Right ventricle myocardium superior (tissue), 1 donor: Measurements from ENCODE around the gene TPST1. TPM values are rescaled to one million over a fixed set of nuclear protein-coding genes. Genes with fewer than 3 reads are reported as not detected.
"Not testable (repeated sequence)": the region's sequence is repeated elsewhere in the genome, so short reads cannot be mapped to it uniquely, and the experiment has no call there.

Experiments used
- ATAC-seq: fragments of 200-7000 bp; cut with Tn5 transposase; one replicate; pipeline ENCODE4 v1.9.1; 2020; ENCODE audit warnings: mild to moderate bottlenecking; ENCODE audit not compliant: poor library complexity
- DNase-seq: peaks from one replicate; pipeline ENCODE4 v3.0.0-alpha.2; 2020
- intact Hi-C: fragments of 100-400 bp; cut with DNase I; formaldehyde crosslinking; loops from one replicate; pipeline ENCODE4 v1.11.2; 2022
- total RNA-seq: library from RNA; stranded (reverse); fragmentation: NEBNext Ultra II Directional; extraction: Animal tissue kit (Norgen Biotek cat#: 25700); gene quantifications from one replicate; pipeline ENCODE4 v1.2.1, GENCODE V29; 2021
- donor health status: DM: no; HTN: yes; CAD: no; lungs with severe emphysema.

The TPST1 gene
- total RNA-seq, 1 donor from 2014 or later, result 5.1 TPM

- ATAC-seq, intact Hi-C loops: not testable (repeated sequence)
Measured at GRCh38 chr7:66231326-66232216, 26.4 kb downstream of the TPST1 start.

DNA sequence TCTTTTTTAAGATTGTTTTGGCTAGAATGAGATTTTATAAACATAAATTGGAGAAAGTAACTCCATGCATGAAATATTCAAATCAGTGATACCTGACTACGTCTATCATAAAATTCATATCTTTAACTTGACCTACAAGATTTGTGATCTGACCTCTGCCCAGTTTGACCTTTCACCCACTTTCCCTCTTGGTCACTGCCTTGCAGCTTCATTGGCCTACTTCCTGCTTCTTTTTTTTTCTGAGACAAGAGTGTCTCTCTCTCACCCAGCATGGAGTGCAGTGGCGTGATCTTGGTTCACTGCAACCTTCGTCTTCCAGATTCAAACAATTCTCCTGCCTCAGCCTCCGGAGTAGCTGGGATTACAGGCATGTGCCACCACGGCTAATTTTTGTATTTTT is 28.5 kb downstream of the TPST1 start:
- DNase-seq (no peak), ATAC-seq (no peak)
- intact Hi-C loops, result no loop called here

More at GRCh38 chr7:66231326-66232216, 26.4 kb downstream of the TPST1 start:
- not testable (repeated sequence) for DNase-seq

- ATAC-seq, result no peak
- intact Hi-C loops, result no loop called here
- no peak for DNase-seq
Measured at GRCh38 chr7:66236713-66237303, 31.7 kb downstream of the TPST1 start.

GRCh38 chr7:66237906-66238772 is 33.0 kb downstream of the TPST1 start:
- intact Hi-C loops, result no loop called here
- DNase-seq (no peak), ATAC-seq (no peak)

DNA sequence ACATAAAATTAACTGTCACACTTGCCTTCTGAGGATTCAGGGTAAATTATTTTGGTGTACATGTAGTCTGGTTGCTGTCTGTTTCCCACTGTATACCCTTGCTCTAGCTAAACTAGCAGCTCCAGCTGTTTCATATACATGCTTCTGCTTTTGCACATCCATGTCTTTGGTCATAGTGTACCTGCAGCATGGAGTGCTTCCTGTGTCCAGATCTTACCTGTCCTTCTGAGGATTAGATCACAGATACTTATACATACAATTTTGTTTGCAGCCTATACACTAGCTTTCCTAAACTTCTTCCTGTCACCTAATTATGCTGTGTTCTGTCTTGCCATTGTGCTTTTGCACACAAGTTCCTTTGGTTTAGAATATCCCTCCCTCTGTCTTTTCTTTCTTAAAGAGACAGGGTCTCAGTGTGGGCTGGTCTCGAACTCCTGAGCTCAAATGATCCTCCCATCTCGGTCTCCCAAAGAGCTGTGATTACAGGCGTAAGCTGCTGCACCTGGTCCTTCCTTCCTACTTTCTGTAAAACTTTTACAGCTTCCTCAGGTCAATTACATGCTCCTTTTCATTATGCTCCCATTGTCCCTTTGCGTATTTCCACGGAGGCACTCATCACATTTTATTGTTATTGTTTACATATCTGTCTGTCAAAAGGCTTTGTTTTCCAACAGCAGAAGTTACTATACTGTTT is 33.8 kb downstream of the TPST1 start:
- intact Hi-C loops, result no loop called here
- ATAC-seq, result no peak

DNA sequence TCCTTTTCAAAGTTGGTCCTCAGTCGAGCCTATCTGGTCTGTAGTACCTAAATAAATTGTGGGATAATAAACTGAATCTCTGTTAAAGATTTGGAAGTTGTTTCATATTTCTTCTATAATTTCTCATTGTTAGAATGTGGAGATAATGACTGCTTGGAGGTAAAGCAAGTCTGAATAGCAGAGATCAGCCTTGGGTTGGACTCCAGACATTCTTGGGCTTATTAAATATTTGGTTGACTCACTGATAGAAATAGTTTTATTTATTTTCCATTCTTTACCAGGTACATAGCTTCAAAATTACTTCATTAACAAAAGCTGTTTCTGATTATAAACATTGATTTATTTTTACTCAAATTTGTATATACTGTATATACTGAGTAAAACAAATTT is 34.3 kb downstream of the TPST1 start:
- DNase-seq (no peak), ATAC-seq (no peak)
- intact Hi-C loops, result no loop called here

More for the DNA sequence above, 33.8 kb downstream of the TPST1 start:
- no peak for DNase-seq

DNA sequence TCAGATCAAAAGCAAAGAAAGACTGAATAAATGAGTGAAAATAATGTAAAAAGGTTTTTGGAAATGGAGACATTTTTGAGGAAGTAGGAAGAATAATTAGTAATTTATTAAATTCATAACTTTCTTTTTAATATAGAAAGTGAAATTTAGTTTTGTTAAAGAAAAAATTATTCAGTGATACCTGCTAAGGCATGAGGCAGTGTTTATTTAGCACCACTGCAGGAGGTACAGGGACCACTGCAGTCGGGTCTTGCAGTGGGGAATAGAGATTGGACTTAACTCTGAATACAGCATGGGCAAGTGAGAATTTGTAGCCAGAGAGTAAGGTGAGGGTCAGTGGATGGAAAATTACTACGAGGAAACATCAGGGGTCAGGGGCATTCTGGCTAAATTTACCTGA is 39.9 kb downstream of the TPST1 start:
- intact Hi-C loops, result no loop called here

DNA sequence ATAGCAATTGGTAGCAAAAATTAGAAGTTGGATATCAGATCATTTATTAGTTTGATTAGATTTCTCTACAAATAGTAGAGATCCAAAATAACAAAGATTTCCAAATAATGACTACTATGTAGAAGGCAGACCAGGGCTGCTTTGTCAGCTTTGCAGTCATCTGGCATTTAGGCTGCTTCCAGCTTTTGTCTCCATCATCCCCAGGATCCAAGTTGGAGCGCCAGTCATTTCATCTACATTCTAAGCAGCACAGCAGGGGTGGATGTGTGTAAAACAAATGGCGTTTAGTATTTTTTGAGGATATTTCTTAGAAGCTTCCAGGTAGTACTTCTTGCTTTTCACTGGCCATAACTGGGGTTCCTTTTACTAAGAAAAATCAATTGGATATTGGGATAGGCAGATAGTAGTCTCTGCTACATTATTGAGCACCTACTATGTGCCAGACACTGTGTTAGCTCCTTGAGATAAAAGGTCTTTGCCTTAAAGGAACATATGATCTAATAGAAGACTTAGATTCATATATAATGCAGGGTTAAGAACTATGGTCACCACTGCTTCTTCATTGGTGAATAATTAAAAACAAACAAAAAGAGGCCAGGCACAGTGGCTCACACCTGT is 41.5 kb downstream of the TPST1 start:
- ATAC-seq (no peak), DNase-seq (no peak)
- intact Hi-C loops, result no loop called here

More for the DNA sequence above, 39.9 kb downstream of the TPST1 start:
- DNase-seq, result no peak
- no peak for ATAC-seq

- DNase-seq (no peak), ATAC-seq (no peak)
- intact Hi-C loops, result no loop called here
Measured at GRCh38 chr7:66247380-66248078, 42.4 kb downstream of the TPST1 start.

DNA sequence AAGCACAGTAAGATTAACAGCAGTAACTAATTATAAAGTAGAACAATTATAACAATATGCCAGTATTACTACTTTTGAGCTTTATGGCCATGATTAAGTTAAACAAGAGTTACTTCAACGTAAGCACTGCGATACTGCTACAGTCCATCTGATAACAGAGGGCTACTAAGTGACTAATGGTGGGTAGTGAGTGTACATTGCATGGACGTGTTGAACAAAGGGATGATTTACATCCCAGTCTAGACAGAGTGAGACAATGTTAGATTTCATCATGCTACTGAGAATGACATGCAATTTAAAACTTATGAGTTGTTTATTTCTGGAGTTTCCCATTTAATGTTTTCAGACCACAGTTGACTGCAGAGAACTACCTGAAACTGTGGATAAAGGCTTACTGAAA is 45.6 kb downstream of the TPST1 start:
- intact Hi-C loops, result no loop called here
- no peak for DNase-seq
- no peak for ATAC-seq

DNA sequence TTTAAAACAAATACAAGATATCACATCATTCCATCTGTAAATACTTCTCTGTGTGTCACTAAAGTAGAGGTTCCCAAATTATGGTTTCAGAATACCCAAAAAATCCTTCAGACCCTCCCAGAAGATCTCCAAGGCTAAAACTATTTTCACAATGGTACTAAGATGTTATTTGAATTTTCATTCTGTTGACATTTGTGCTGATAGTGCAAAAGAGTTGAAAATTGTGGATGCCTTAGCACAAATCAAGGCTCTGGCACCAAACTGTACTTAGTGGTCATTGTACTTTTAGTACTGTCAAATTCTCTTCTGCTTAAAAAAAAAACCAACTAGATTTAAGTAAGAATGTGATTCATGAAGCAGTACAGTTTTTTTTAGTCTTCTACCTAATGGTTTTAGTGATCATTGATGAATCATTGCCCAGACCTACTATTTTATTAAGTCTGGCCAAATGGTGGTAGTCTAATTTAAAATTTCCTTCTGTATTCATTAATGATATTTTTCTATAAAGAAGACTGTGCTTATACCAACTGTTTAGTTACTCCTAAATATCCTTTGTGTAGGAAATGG is 50.5 kb downstream of the TPST1 start:
- no peak for DNase-seq
- ATAC-seq, result no peak
- intact Hi-C loops, result no loop called here

DNA sequence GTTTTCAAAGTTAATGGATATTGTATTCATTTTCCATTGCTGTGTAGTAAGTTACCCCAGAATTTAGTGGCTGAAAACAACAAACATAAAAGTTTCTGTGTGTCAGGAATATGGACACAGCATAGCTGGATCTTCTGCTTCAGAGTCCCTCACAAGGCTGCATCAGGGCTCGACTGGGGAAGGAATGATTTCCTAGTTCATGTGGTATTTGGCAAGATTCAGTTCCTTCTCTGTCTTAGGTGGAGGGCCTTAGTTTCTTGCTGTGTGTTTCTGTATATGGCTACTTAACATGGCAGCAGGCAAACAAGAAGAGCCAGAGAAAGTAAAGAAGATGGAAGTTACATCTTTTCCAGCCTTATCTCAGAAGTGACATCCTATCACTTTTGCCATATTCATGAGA is 51.1 kb downstream of the TPST1 start:
- DNase-seq (no peak), ATAC-seq (no peak)
- intact Hi-C loops, result no loop called here

- ATAC-seq (no peak), DNase-seq (no peak)
- intact Hi-C loops, result no loop called here
Measured at GRCh38 chr7:66257481-66257880, 52.3 kb downstream of the TPST1 start.

DNA sequence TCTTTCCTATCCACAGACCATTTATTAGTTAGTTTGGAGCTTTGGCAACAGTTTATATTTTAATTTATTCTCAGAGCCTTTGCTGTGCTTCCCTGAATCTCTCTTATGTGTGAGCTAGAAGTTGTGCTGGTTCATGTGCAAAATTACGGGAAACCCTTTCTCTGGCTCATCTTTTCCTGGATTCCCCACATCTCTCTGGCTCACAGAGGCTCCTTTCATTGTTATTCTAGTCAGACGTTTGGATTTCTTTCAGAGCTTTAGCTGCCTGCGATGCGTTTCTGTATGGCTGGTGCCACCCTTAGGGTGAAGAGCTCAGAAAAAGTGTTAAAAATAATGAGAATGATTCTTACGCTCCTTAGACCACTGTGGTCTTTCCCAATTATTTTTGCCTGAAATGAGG is 53.3 kb downstream of the TPST1 start:
- DNase-seq (no peak), ATAC-seq (no peak)
- intact Hi-C loops, result no loop called here

- no peak for DNase-seq
- intact Hi-C loops, result no loop called here
- ATAC-seq, result no peak
Measured at GRCh38 chr7:66261941-66262340, 56.8 kb downstream of the TPST1 start.

DNA sequence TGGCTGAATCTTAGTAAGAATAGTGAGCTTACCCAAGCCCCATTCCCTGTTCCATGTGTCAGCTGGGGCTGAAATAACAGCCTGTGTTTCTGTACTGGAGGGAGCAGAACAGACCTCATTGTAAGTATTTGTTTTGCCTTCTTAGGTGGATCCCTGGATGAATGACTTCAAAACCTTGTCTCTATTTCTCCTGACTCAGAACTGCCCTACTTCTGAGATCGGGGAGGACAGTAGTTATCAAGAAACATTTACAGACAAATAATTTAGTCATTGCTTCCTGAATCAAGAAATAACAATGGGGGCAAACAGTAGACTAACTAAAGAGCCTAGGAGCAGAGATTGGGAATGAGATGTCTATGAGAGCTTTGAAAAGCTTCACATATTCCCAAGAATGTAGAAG is 58.8 kb downstream of the TPST1 start:
- ATAC-seq (no peak), DNase-seq (no peak)
- intact Hi-C loops, result no loop called here

GRCh38 chr7:66265566-66265965 is 60.4 kb downstream of the TPST1 start:
- ATAC-seq (no peak), DNase-seq (no peak)
- intact Hi-C loops, result no loop called here

DNA sequence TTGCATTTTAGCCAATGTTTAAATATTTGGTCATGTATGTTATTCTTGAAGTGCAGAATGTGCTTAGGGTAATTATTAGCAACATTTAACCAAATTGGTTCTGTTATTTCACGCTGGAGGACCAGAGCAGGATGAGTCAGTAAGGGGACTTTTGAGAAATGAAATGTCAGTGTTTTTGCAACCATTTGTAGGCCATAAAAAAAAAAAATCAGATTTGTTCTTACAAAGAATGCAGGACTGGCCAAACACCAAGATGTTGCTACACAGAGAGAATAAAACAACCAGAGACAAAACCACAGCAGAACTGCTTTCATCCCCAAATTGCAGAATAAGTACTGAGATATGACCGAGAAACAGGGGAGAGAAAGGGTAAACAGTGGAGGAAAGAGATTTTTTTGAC is 62.1 kb downstream of the TPST1 start:
- DNase-seq, result no peak
- intact Hi-C loops, result no loop called here
- ATAC-seq, result peak; percentile 79
